IMR-90 (cell line): Measurements from ENCODE around the gene GJE1. TPM values are rescaled to one million over a fixed set of nuclear protein-coding genes. Genes with fewer than 3 reads are reported as not detected.

Source experiments
- ATAC-seq: fragments of 200-7000 bp; cut with Tn5 transposase; 2 replicates; pipeline ENCODE4 v1.9.1; 2020; ENCODE audit warnings: low read depth, mild to moderate bottlenecking, moderate library complexity
- BruUV-seq: library from RNA; stranded (reverse); fragments of 400-500 nt; replicated peaks from 2 replicates; lab custom pipeline; 2021; lab: Mats Ljungman, UMichigan
- CTCF ChIA-PET: fragments of 300-600 bp; formaldehyde crosslinking; extraction: SDS; loops from one replicate; lab custom pipeline; 2021; ENCODE audit warnings: antibody characterized with exemption; lab: Yijun Ruan, JAX
- POLR2A ChIA-PET: fragments of 300-600 bp; sonication (Branson Sonifier 250); formaldehyde crosslinking; loops from one replicate; lab custom pipeline; 2022; ENCODE audit warnings: antibody characterized with exemption; ENCODE audit not compliant: unreplicated experiment; lab: Charles Lee
- DNase-seq: peaks from one replicate; pipeline ENCODE4 v3.0.0; 2013
- H2AFZ ChIP-seq: replicated peaks from 2 replicates; pipeline ENCODE3; 2013; ENCODE audit warnings: low read length, mild to moderate bottlenecking; ENCODE audit not compliant: poor library complexity
- H2AK5ac ChIP-seq: 2 replicates; pipeline ENCODE4 v1.6.1; 2013; ENCODE audit warnings: low read depth, low read length, inconsistent platforms
- H2AK9ac ChIP-seq: replicated peaks from 2 replicates; pipeline ENCODE3; 2013; ENCODE audit warnings: mild to moderate bottlenecking, low read depth, low read length, moderate library complexity; ENCODE audit not compliant: poor library complexity
- H2BK120ac ChIP-seq: 2 replicates; pipeline ENCODE4 v1.6.1; 2013; ENCODE audit warnings: low read depth, low read length, inconsistent platforms
- H2BK15ac ChIP-seq: 3 replicates; pipeline ENCODE4 v1.6.1; 2013; ENCODE audit warnings: low read depth, low read length, inconsistent platforms
- H2BK20ac ChIP-seq: 2 replicates; pipeline ENCODE4 v1.6.1; 2013; ENCODE audit warnings: low read depth, mild to moderate bottlenecking, inconsistent platforms, low read length, moderate library complexity
- H2BK5ac ChIP-seq: 2 replicates; pipeline ENCODE4 v1.6.1; 2013; ENCODE audit warnings: mild to moderate bottlenecking, low read depth, low read length, inconsistent platforms; ENCODE audit not compliant: poor library complexity, severe bottlenecking
- H3K14ac ChIP-seq: replicated peaks from 2 replicates; pipeline ENCODE4 v1.6.1; 2013; ENCODE audit warnings: low read depth, low read length, inconsistent platforms
- H3K18ac ChIP-seq: 2 replicates; pipeline ENCODE4 v1.6.1; 2013; ENCODE audit warnings: low read depth, low read length, control low read depth
- H3K23ac ChIP-seq: 2 replicates; pipeline ENCODE4 v1.6.1; 2013; ENCODE audit warnings: low read depth, low read length, inconsistent platforms
- H3K27ac ChIP-seq: 2 replicates; pipeline ENCODE4 v1.5.1; 2013; ENCODE audit warnings: mild to moderate bottlenecking, control low read depth, low read length; ENCODE audit not compliant: insufficient read depth
- H3K27me3 ChIP-seq: 2 replicates; pipeline ENCODE4 v1.6.1; 2013; ENCODE audit warnings: low read length; ENCODE audit not compliant: control insufficient read depth, insufficient read depth
- H3K36me3 ChIP-seq: 2 replicates; pipeline ENCODE4 v1.6.1; 2013; ENCODE audit warnings: low read length, mixed read lengths; ENCODE audit not compliant: control insufficient read depth, insufficient read depth
- H3K4ac ChIP-seq: 2 replicates; pipeline ENCODE4 v1.6.1; 2013; ENCODE audit warnings: low read depth, low read length, inconsistent platforms
- H3K4me1 ChIP-seq: 2 replicates; pipeline ENCODE4 v1.6.1; 2013; ENCODE audit warnings: low read length, mixed read lengths; ENCODE audit not compliant: control insufficient read depth, insufficient read depth
- H3K4me2 ChIP-seq: 2 replicates; pipeline ENCODE4 v1.6.1; 2013; ENCODE audit warnings: low read depth, mild to moderate bottlenecking, control low read depth, low read length, moderate library complexity
- H3K4me3 ChIP-seq: 2 replicates; pipeline ENCODE4 v1.5.1; 2013; ENCODE audit warnings: low read depth, mild to moderate bottlenecking, control low read depth, low read length, moderate library complexity; ENCODE audit not compliant: insufficient read depth
- H3K56ac ChIP-seq: 2 replicates; pipeline ENCODE4 v1.6.1; 2013; ENCODE audit warnings: low read length, inconsistent platforms; ENCODE audit not compliant: insufficient read depth; ENCODE audit errors: extremely low read depth
- H3K79me1 ChIP-seq, 2 experiments: 2 replicates each; pipeline ENCODE4 v1.6.1; 2013; ENCODE audit warnings: low read length in 2 of 2, inconsistent platforms in 1 of 2, low read depth in 1 of 2
- H3K9ac ChIP-seq: 2 replicates; pipeline ENCODE4 v1.6.1; 2013; ENCODE audit warnings: low read depth, low read length, control low read depth
- H3K9me1 ChIP-seq: 2 replicates; pipeline ENCODE4 v1.6.1; 2013; ENCODE audit warnings: low read length, inconsistent platforms; ENCODE audit not compliant: insufficient read depth
- H3K9me3 ChIP-seq: 2 replicates; pipeline ENCODE4 v1.6.1; 2013; ENCODE audit warnings: low read length; ENCODE audit not compliant: control insufficient read depth, insufficient read depth
- H4K20me1 ChIP-seq: 2 replicates; pipeline ENCODE4 v1.6.1; 2013; ENCODE audit warnings: low read length, inconsistent platforms; ENCODE audit not compliant: insufficient read depth
- H4K5ac ChIP-seq: 2 replicates; pipeline ENCODE4 v1.6.1; 2013; ENCODE audit warnings: mild to moderate bottlenecking, low read depth, low read length, control low read depth
- H4K8ac ChIP-seq, 2 experiments: 2 replicates each; pipeline ENCODE4 v1.6.1; 2013; ENCODE audit warnings: low read depth in 2 of 2, low read length in 2 of 2, control low read depth in 1 of 2, inconsistent platforms in 1 of 2
- H4K91ac ChIP-seq: 2 replicates; pipeline ENCODE4 v1.6.1; 2013; ENCODE audit warnings: low read depth, low read length, inconsistent platforms; ENCODE audit not compliant: insufficient read depth
- ELK1 ChIP-seq: fragments of 150-350 bp; IDR thresholded peaks from 2 replicates; pipeline ENCODE4 v1.6.1; 2016; ENCODE audit warnings: low read depth, mild to moderate bottlenecking, low read length, moderate library complexity, borderline replicate concordance
- RAD21 ChIP-seq: IDR thresholded peaks from 2 replicates; pipeline ENCODE4 v1.6.1; 2012; ENCODE audit warnings: low read length, improper control_type of control experiment
- WGBS, 2 experiments: methylation state at CpG; one replicate each; pipeline versions ENCODE4 v1.1.5 to v1.1.7; 2013; ENCODE audit warnings: missing lambda C conversion rate in 2 of 2; ENCODE audit not compliant: insufficient read length in 1 of 2; ENCODE audit errors: extremely low coverage in 2 of 2; 5-methylcytosine and 5-hydroxymethylcytosine counted together
- dilution Hi-C: fragments of 300-500 bp; cut with HindIII; formaldehyde crosslinking; loops from one replicate; pipeline ENCODE4 v1.14.3; 2018; ENCODE audit warnings: low sequenced_read_pairs; ENCODE audit not compliant: unreplicated experiment
- in situ Hi-C: fragments of 300-500 bp; cut with MboI; formaldehyde crosslinking; loops from 3 replicates; pipeline ENCODE4 v1.14.3; 2019; ENCODE audit warnings: low sequenced_read_pairs, inconsistent platforms, mixed read lengths
- intact Hi-C: fragments of 100-400 bp; cut with micrococcal nuclease; formaldehyde crosslinking; loops from 2 replicates; pipeline ENCODE4 v1.10.0; 2022
- polyA plus RNA-seq, 3 experiments: library from polyadenylated mRNA; depleted of rRNA; stranded (reverse); fragments of >200 nt; gene quantifications; 2 replicates each; pipeline ENCODE4 v1.2.3, GENCODE V29; 2012; ENCODE audit warnings: low replicate concordance in 1 of 3
- total RNA-seq: library from RNA; depleted of rRNA; stranded (reverse); fragments of >200 nt; gene quantifications from 2 replicates; pipeline ENCODE4 v1.2.3, GENCODE V29; 2012

The GJE1 gene
- total and polyA plus RNA-seq, 2 of the 4 experiments (the other 2 are of a cell fraction): not detected

GRCh38 chr6:142155091-142155490 lies 22.4 kb downstream of the GJE1 start:
- H3K23ac ChIP-seq: no peak overlapping the region
- no peaks in the 10 kb centered on the region; the same call in 1 of the 2 replicates for H4K20me1 ChIP-seq
- DNase-seq: no peak
- TF ChIP-seq ELK1 (no peak), RAD21 (no peak)
- no peaks in the 10 kb centered on the region for H3K9me3 ChIP-seq
- H4K8ac ChIP-seq: no peak overlapping the region
- no peaks in the 10 kb centered on the region for H3K9me1 ChIP-seq
- dilution Hi-C loops (no loop called here), intact Hi-C loops (no loop called here), in situ Hi-C loops (no loop called here)
- no peak overlapping the region for H3K4me3 ChIP-seq
- no peak overlapping the region for H3K4ac ChIP-seq
- no peak overlapping the region for H4K5ac ChIP-seq
- H3K27ac ChIP-seq: no peak overlapping the region
- no TSS peak for BruUV-seq
- no peak overlapping the region for H2BK5ac ChIP-seq
- no peaks in the 10 kb centered on the region; the same call in 1 of the 2 replicates for H3K4me1 ChIP-seq
- no peak overlapping the region for H2AK9ac ChIP-seq
- no peak overlapping the region for H3K4me2 ChIP-seq
- H2BK15ac ChIP-seq: no peak overlapping the region
- H2AK5ac ChIP-seq: no peak overlapping the region
- no peak overlapping the region for H3K56ac ChIP-seq
- ATAC-seq: no peak
- no peak overlapping the region for H3K18ac ChIP-seq
- H3K36me3 ChIP-seq: peaks cover 2% of the 10 kb centered on the region; the same call in 1 of the 2 replicates
- H3K9ac ChIP-seq: no peak overlapping the region
- ChIA-PET CTCF (interaction anchor here (0.7 to 1.4 kb wide), 3 partner anchors 8 to 320 kb away, joined by 3 to 4 read pairs (median 4); partner anchors contain the start of genes NMBR and VTA1), POLR2A (no interaction called here)
- no peak overlapping the region for H3K14ac ChIP-seq
- H4K91ac ChIP-seq: no peak overlapping the region
- peaks cover 5 to 44% of the 10 kb centered on the region in 2 experiments for H3K79me1 ChIP-seq
- WGBS, 2 experiments: no CpG with 5 or more reads among the region's 3 CpGs
- no peaks in the 10 kb centered on the region for H3K27me3 ChIP-seq
- H2AFZ ChIP-seq: no peak overlapping the region
- no peak overlapping the region for H2BK120ac ChIP-seq
- H2BK20ac ChIP-seq: no peak overlapping the region
